ENCODE results near the gene AVP. TPM values are rescaled to one million over a fixed set of nuclear protein-coding genes. Genes with fewer than 3 reads are reported as not detected.
A peak's percentile ranks its signal among the peaks of the same experiment; 100 is the strongest.

AVP gene
- total and polyA plus RNA-seq, 2 donors (not counting 3 experiments of a cell fraction or from before 2014, with no cell fraction given), result not detected

DNA sequence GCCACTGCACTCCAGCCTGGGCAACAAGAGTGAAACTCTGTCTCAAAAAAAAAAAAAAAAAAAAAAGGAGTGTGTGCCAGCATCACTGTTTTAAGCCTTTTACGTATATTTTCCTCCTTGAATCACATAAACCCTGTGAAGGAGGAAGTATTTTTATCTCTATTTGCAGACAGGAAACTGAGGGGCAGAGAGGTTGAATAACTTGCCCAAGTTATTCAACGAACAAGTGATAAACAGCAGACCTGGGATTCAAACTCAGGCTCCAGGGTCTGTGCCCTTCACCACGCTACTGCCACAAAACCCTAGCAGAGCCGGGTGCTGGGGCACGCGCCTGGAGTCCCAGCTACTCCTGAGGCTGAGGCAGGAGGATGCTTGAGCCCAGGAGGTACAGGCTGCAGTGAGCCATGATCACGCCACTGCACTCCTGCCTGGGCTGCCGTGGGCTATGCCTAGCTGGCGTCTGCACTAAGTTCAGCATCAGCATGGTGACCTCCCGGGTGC lies 9.4 kb upstream of the AVP start:
- H3K9ac ChIP-seq (replicated peaks; ENCODE audit: extremely low read depth, insufficient read depth, low read length), result no peak overlapping the region
- H3K27ac ChIP-seq (ENCODE audit: insufficient read depth, low read depth, low read length), result no peak overlapping the region
- peak; percentile 79 for DNase-seq (ENCODE audit: low read depth, low spot score)
- H3K9me1 ChIP-seq (replicated peaks; ENCODE audit: control insufficient read depth, extremely low read depth, insufficient read depth, low read length), result no peaks in the 10 kb centered on the region
- H3K4me1 ChIP-seq (ENCODE audit: control insufficient read depth, extremely low read depth, insufficient read depth, low read length), result peaks cover 6% of the 10 kb centered on the region
- dilution Hi-C loops (cut with MboI; ENCODE audit: extremely low pct_ligation_motif_present, low sequenced_read_pairs) (no loop called here), intact Hi-C loops (cut with micrococcal nuclease) (no loop called here)
- no peaks in the 10 kb centered on the region for H3K36me3 ChIP-seq (ENCODE audit: control insufficient read depth in 2 of 2, extremely low read depth in 1 of 2, insufficient read depth in 2 of 2, low read length in 2 of 2)
- TF ChIP-seq POLR2A (IDR thresholded peaks at IDR 0.05; ENCODE audit: low read depth, low read length) (no peak), POLR2AphosphoS5 (IDR thresholded peaks at IDR 0.05; ENCODE audit: insufficient read depth, low read depth, low read length) (no peak), MYC (IDR thresholded peaks at IDR 0.05; ENCODE audit: low read depth, low read length) (no peak), EZH2 (IDR thresholded peaks at IDR 0.05; ENCODE audit: borderline replicate concordance, low read depth, low read length, severe bottlenecking) (no peak), FOS (IDR thresholded peaks at IDR 0.05; ENCODE audit: borderline replicate concordance, insufficient read depth, low read length) (no peak)
- TF ChIP-seq, protein P1, sequence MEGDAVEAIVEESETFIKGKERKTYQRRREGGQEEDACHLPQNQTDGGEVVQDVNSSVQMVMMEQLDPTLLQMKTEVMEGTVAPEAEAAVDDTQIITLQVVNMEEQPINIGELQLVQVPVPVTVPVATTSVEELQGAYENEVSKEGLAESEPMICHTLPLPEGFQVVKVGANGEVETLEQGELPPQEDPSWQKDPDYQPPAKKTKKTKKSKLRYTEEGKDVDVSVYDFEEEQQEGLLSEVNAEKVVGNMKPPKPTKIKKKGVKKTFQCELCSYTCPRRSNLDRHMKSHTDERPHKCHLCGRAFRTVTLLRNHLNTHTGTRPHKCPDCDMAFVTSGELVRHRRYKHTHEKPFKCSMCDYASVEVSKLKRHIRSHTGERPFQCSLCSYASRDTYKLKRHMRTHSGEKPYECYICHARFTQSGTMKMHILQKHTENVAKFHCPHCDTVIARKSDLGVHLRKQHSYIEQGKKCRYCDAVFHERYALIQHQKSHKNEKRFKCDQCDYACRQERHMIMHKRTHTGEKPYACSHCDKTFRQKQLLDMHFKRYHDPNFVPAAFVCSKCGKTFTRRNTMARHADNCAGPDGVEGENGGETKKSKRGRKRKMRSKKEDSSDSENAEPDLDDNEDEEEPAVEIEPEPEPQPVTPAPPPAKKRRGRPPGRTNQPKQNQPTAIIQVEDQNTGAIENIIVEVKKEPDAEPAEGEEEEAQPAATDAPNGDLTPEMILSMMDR (IDR thresholded peaks at IDR 0.05; ENCODE audit: extremely low read depth in 1 of 2, insufficient read depth in 1 of 2, low read depth in 1 of 2, low read length in 2 of 2), result no peak
- TF ChIP-seq, protein P2, sequence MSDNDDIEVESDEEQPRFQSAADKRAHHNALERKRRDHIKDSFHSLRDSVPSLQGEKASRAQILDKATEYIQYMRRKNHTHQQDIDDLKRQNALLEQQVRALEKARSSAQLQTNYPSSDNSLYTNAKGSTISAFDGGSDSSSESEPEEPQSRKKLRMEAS (IDR thresholded peaks at IDR 0.05; ENCODE audit: insufficient read depth, insufficient read length), result no peak
- peak; percentile 81 for FAIRE-seq
- no peaks in the 10 kb centered on the region for H4K20me1 ChIP-seq (replicated peaks; ENCODE audit: control insufficient read depth, extremely low read depth, insufficient read depth, low read length)
- H3K9me3 ChIP-seq (replicated peaks; ENCODE audit: control insufficient read depth, insufficient read depth, low read length), result no peaks in the 10 kb centered on the region
- H3K27me3 ChIP-seq (ENCODE audit: control insufficient read depth in 2 of 2, insufficient read depth in 2 of 2, low read length in 2 of 2), result peaks cover 0 to 6% of the 10 kb centered on the region in 2 experiments
- CTCF ChIA-PET, result interaction anchor here (0.7 to 1.4 kb wide), 3 partner anchors 20 to 313 kb away, joined by 3 to 4 read pairs (median 4); no protein-coding TSS in a partner anchor
- POLR2A ChIA-PET, result interaction anchor here (0.7 kb wide), 1 partner anchor 69 kb away, joined by 3 read pairs; no protein-coding TSS in a partner anchor
- no peak overlapping the region for H2AFZ ChIP-seq (ENCODE audit: low read depth, low read length)
- H3K79me2 ChIP-seq (ENCODE audit: control insufficient read depth, insufficient read depth, low read length), result no peaks in the 10 kb centered on the region
- no TSS peak for BruUV-seq (replicated peaks)
- no peak overlapping the region for H3K4me2 ChIP-seq (ENCODE audit: insufficient read depth, low read length)
- H3K4me3 ChIP-seq (replicated peaks in 1 of 3; ENCODE audit: insufficient read depth in 1 of 3, low read depth in 1 of 3, low read length in 3 of 3), result no peak overlapping the region
